K562 (cell line): ENCODE measurements around the gene PLA2G7. TPM values are rescaled to one million over a fixed set of nuclear protein-coding genes. Genes with fewer than 3 reads are reported as not detected.

Experiments
- ATAC-seq: fragments of 200-7000 bp; cut with Tn5 transposase; 3 replicates; pipeline ENCODE4 v1.9.1; 2020; ENCODE audit warnings: moderate library complexity
- BruUV-seq: library from RNA; stranded (reverse); fragments of 400-500 nt; replicated peaks from 2 replicates; lab custom pipeline; 2021; lab: Mats Ljungman, UMichigan
- CTCF ChIA-PET: fragments of 300-600 bp; formaldehyde crosslinking; extraction: SDS; loops from one replicate; lab custom pipeline; 2021; ENCODE audit warnings: low intra/inter-chr PET ratio; lab: Yijun Ruan, JAX
- POLR2A ChIA-PET: fragments of 300-600, 350-650 bp; sonication (Branson Sonifier 250); formaldehyde crosslinking; extraction: SDS; loops from one replicate; lab custom pipeline; 2021; ENCODE audit warnings: antibody characterized with exemption, inconsistent platforms; lab: Yijun Ruan, JAX
- DNase-seq, 4 experiments: peaks; one replicate each; pipeline versions ENCODE4 v3.0.0 to v3.0.0-alpha.2; 2011 to 2018; ENCODE audit warnings: low spot score in 3 of 4, mixed read lengths in 3 of 4; ENCODE audit errors: extremely low read depth in 1 of 4
- FAIRE-seq: peaks from 2 replicates; lab custom pipeline; 2011; peaks lifted over from hg19 to GRCh38; lab: Jason Lieb, UNC
- H2AFZ ChIP-seq: 2 replicates; pipeline ENCODE4 v1.6.0; 2011; ENCODE audit warnings: low read depth, low read length, control low read depth, inconsistent platforms
- H3K27ac ChIP-seq: fragments of 200-600 bp; 3 replicates; pipeline ENCODE4 v1.8.0; 2011; ENCODE audit warnings: low read depth, mild to moderate bottlenecking, control low read depth, inconsistent platforms, low read length, moderate library complexity, mixed read lengths; ENCODE audit errors: extremely low read depth
- H3K27me3 ChIP-seq, 2 experiments: fragments of 300-600 bp in 1 of 2; 2 replicates in 1 of 2; 3 replicates in 1 of 2; pipeline versions ENCODE4 v1.6.0 to v1.8.0; 2011; ENCODE audit warnings: inconsistent platforms in 2 of 2, low read length in 2 of 2, mild to moderate bottlenecking in 1 of 2, mixed read lengths in 1 of 2, moderate library complexity in 1 of 2; ENCODE audit not compliant: control insufficient read depth in 2 of 2, insufficient read depth in 2 of 2
- H3K36me3 ChIP-seq: fragments of 300-600 bp; 3 replicates; pipeline ENCODE4 v1.8.0; 2011; ENCODE audit warnings: mild to moderate bottlenecking, low read length, inconsistent platforms; ENCODE audit not compliant: control insufficient read depth, insufficient read depth
- H3K4me1 ChIP-seq, 2 experiments: fragments of 200-600 bp in 1 of 2; replicated peaks in 1 of 2; 2 replicates in 1 of 2; 3 replicates in 1 of 2; pipeline versions ENCODE4 v1.5.1 to v1.8.0; 2011; ENCODE audit warnings: inconsistent platforms in 2 of 2, low read length in 2 of 2, mild to moderate bottlenecking in 1 of 2, mixed read lengths in 1 of 2, moderate library complexity in 1 of 2; ENCODE audit not compliant: control insufficient read depth in 2 of 2, insufficient read depth in 2 of 2
- H3K4me2 ChIP-seq: 2 replicates; pipeline ENCODE4 v1.6.1; 2011; ENCODE audit warnings: low read length, control low read depth, inconsistent platforms, mixed read lengths; ENCODE audit not compliant: insufficient read depth
- H3K4me3 ChIP-seq: fragments of 200-600 bp; sonication (generic), shearing (Covaris generic); 2 replicates; pipeline ENCODE4 v1.5.1; 2016; ENCODE audit warnings: control low read depth, inconsistent platforms
- H3K79me2 ChIP-seq: fragments of 200-600 bp; 3 replicates; pipeline ENCODE4 v1.8.0; 2011; ENCODE audit warnings: low read length, inconsistent platforms; ENCODE audit not compliant: control insufficient read depth, insufficient read depth
- H3K9ac ChIP-seq, 2 experiments: 2 replicates each; pipeline versions ENCODE4 v1.6.0 to v1.6.1; 2011; ENCODE audit warnings: low read depth in 2 of 2, low read length in 2 of 2, control low read depth in 1 of 2, inconsistent platforms in 1 of 2, mild to moderate bottlenecking in 1 of 2, mixed read lengths in 1 of 2; ENCODE audit not compliant: insufficient read depth in 1 of 2
- H3K9me1 ChIP-seq: one replicate; pipeline ENCODE4 v1.6.0; 2011; ENCODE audit warnings: inconsistent platforms, mild to moderate bottlenecking, low read length, moderate library complexity; ENCODE audit not compliant: control insufficient read depth, insufficient read depth
- H3K9me3 ChIP-seq: replicated peaks from 2 replicates; pipeline ENCODE4 v1.5.1; 2011; ENCODE audit warnings: low read depth, low read length, inconsistent platforms; ENCODE audit not compliant: control insufficient read depth, insufficient read depth
- H4K20me1 ChIP-seq: replicated peaks from 2 replicates; pipeline ENCODE4 v1.6.1; 2011; ENCODE audit warnings: low read length, inconsistent platforms, mixed read lengths; ENCODE audit not compliant: control insufficient read depth, insufficient read depth
- ARNT ChIP-seq, 2 experiments: fragments of 450-650 bp; IDR thresholded peaks; 2 replicates each; pipeline ENCODE4 v1.6.1; 2016; ENCODE audit warnings: mild to moderate bottlenecking in 1 of 2
- E2F6 ChIP-seq, 2 experiments: IDR thresholded peaks; 2 replicates each; pipeline ENCODE4 v1.6.1; 2011; ENCODE audit warnings: borderline replicate concordance in 1 of 2, control low read depth in 1 of 2, low read depth in 1 of 2, low read length in 1 of 2, mild to moderate bottlenecking in 1 of 2, mixed read lengths in 1 of 2, moderate library complexity in 1 of 2; ENCODE audit not compliant: insufficient read depth in 1 of 2, insufficient read length in 1 of 2, poor library complexity in 1 of 2, severe bottlenecking in 1 of 2; ENCODE audit errors: extremely low read depth in 1 of 2
- KDM4B ChIP-seq, 2 experiments: fragments of 450-650 bp in 1 of 2; sonication (generic) in 1 of 2; IDR thresholded peaks; 2 replicates each; pipeline ENCODE4 v1.6.1; 2016 to 2017; ENCODE audit warnings: borderline replicate concordance in 2 of 2, antibody characterized with exemption in 1 of 2, low read depth in 1 of 2, mild to moderate bottlenecking in 1 of 2
- RAD21 ChIP-seq, 2 experiments: fragments of 250-450 bp in 1 of 2; fragments of 450-650 bp in 1 of 2; sonication (Bioruptor Pico) in 1 of 2; formaldehyde crosslinking in 1 of 2; IDR thresholded peaks in 1 of 2; conservative IDR thresholded peaks in 1 of 2; 2 replicates each; pipeline versions ENCODE4 v1.4.0 to v1.8.0; 2020 to 2022; ENCODE audit warnings: mild to moderate bottlenecking in 2 of 2, moderate library complexity in 1 of 2
- SMC3 ChIP-seq: conservative IDR thresholded peaks from 2 replicates; pipeline ENCODE4 v1.6.1; 2011; ENCODE audit warnings: low read depth, low read length, improper control_type of control experiment; ENCODE audit not compliant: insufficient read depth
- ZNF121 ChIP-seq: sonication (generic); formaldehyde crosslinking; conservative IDR thresholded peaks from 2 replicates; pipeline ENCODE4 v1.8.0; 2022; ENCODE audit warnings: missing genetic modification reagents
- WGBS: fragments of 100-300 bp; shearing (Covaris generic); methylation state at CpG from one replicate; pipeline ENCODE4 v1.1.6; 2016; ENCODE audit warnings: low coverage, mixed read lengths; ENCODE audit not compliant: insufficient coverage; ENCODE audit errors: missing lambda C conversion rate; 5-methylcytosine and 5-hydroxymethylcytosine counted together
- in situ Hi-C: fragments of 300-500 bp; cut with MboI; formaldehyde crosslinking; loops from 4 replicates; pipeline ENCODE4 v1.15.0; 2018; ENCODE audit warnings: inconsistent platforms, mixed read lengths
- intact Hi-C: fragments of 100-400 bp; cut with micrococcal nuclease; formaldehyde crosslinking; loops from 2 replicates; pipeline ENCODE4 v1.14.2; 2022
- polyA plus RNA-seq, 8 experiments: library from polyadenylated mRNA; depleted of rRNA in 4 of 8; stranded (reverse) in 5 of 8; unstranded in 3 of 8; fragments of >200 nt; fragmentation: Nextera tagmentation in 2 of 8; fragmentation: Illumina TruSeq in 1 of 8; extraction: Ambion mirVana in 2 of 8; extraction: Trizol in 1 of 8; gene quantifications; 2 replicates each; pipeline versions ENCODE4 v1.2.1 to v1.2.3, GENCODE V29; 2011 to 2014; ENCODE audit warnings: inconsistent platforms in 1 of 8, missing spikeins in 1 of 8
- total RNA-seq, 7 experiments: library from RNA; depleted of rRNA in 6 of 7; stranded (reverse); fragments of >200 nt in 6 of 7; fragmentation: Illumina TruSeq in 2 of 7; extraction: Trizol in 2 of 7; gene quantifications; 2 replicates each; pipeline versions ENCODE4 v1.2.1 to v1.2.3, GENCODE V29; 2011 to 2021; ENCODE audit warnings: low replicate concordance in 1 of 7
- TF ChIP-seq, protein P1 (sequence below), 3 experiments: IDR thresholded peaks in 2 of 3; conservative IDR thresholded peaks in 1 of 3; 2 replicates each; pipeline ENCODE4 v1.5.1; 2011 to 2012; ENCODE audit warnings: low read length in 3 of 3, mild to moderate bottlenecking in 3 of 3, control low read depth in 2 of 3, improper control_type of control experiment in 1 of 3, inconsistent platforms in 1 of 3, low read depth in 1 of 3, mixed read lengths in 1 of 3, moderate library complexity in 1 of 3; ENCODE audit not compliant: insufficient read depth in 2 of 3
- TF ChIP-seq, protein P2 (sequence below): IDR thresholded peaks from 2 replicates; pipeline ENCODE4 v1.6.1; 2016; ENCODE audit warnings: missing genetic modification characterization, missing compliant biosample characterization
- TF ChIP-seq, protein P3 (sequence below): IDR thresholded peaks from 2 replicates; pipeline ENCODE4 v1.6.1; 2011; ENCODE audit warnings: borderline replicate concordance, low read depth, mild to moderate bottlenecking, moderate library complexity, low read length; ENCODE audit not compliant: insufficient read depth, poor library complexity, severe bottlenecking

Gene PLA2G7
- total and polyA plus RNA-seq, 9 of the 15 experiments (the other 6 are each of a cell fraction or from before 2014, with no cell fraction given), result not detected

DNA sequence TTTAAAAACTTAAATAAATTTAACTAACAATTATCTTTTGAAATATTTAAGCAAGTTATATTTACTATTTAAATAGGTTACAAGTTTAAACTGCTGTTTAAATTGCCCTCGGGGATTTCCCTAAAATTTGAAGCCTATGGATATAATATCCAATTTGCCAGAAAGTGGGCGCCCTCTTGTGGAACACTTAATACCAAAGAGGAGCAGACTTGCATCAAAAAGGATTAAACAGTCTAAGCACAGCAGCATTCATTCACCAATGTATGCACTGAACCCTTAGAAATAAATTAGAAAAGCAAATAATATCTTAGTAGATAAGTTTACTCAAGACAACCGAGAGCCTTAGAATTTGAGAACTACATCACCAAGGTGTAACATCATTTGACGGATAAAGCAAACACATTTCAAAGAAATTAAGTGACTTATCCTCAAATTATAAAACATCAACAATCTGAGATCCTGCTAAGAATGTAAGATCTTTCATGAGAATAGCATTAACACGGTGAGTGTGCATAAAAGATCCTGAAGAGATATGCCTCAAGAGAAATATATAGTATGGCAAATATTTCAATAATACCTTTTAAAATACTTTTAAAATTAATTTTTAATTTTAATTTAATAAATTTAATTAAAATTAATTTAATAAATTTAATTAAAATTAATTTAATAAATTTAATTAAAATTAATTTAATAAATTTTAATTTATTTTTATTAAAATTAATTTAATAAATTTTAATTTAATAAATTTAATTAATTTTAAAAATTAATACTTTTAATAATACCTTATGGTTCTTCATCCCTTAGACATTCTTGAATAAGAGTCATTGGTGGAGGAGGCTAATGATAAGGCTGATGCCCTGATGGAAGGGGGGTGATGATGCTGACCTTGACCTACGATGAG is 46.6 kb upstream of the PLA2G7 start:
- Histone ChIP-seq H3K79me2 (no peaks in the 10 kb centered on the region), H3K36me3 (no peaks in the 10 kb centered on the region), H2AFZ (no peak overlapping the region), H3K27ac (no peak overlapping the region), H4K20me1 (no peaks in the 10 kb centered on the region), H3K9me3 (no peaks in the 10 kb centered on the region), H3K27me3 (no peaks in the 10 kb centered on the region), H3K4me3 (no peak overlapping the region), H3K9ac (no peak overlapping the region), H3K9me1 (no peaks in the 10 kb centered on the region), H3K4me2 (no peak overlapping the region), H3K4me1 (no peaks in the 10 kb centered on the region)
- CTCF ChIA-PET, result interaction anchor here (1.0 kb wide), 1 partner anchor 362 kb away, joined by 4 read pairs; no protein-coding TSS in a partner anchor
- in situ Hi-C loops, result no loop called here
- under 1% methylated on average over 6 of the region's 6 CpGs for WGBS
- peak; percentile 82 for ATAC-seq
- BruUV-seq, result no TSS peak
- intact Hi-C loops, result loop anchor here (2.0 to 5.0 kb wide), 2 partner anchors 363 to 849 kb away; no protein-coding TSS in a partner anchor
- peak; percentile 79 for FAIRE-seq
- POLR2A ChIA-PET, result no interaction called here
- peak; percentile 36 to 69 (median 54) for DNase-seq
- TF ChIP-seq, protein P1, sequence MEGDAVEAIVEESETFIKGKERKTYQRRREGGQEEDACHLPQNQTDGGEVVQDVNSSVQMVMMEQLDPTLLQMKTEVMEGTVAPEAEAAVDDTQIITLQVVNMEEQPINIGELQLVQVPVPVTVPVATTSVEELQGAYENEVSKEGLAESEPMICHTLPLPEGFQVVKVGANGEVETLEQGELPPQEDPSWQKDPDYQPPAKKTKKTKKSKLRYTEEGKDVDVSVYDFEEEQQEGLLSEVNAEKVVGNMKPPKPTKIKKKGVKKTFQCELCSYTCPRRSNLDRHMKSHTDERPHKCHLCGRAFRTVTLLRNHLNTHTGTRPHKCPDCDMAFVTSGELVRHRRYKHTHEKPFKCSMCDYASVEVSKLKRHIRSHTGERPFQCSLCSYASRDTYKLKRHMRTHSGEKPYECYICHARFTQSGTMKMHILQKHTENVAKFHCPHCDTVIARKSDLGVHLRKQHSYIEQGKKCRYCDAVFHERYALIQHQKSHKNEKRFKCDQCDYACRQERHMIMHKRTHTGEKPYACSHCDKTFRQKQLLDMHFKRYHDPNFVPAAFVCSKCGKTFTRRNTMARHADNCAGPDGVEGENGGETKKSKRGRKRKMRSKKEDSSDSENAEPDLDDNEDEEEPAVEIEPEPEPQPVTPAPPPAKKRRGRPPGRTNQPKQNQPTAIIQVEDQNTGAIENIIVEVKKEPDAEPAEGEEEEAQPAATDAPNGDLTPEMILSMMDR (IDR thresholded peaks at IDR 0.05 in 2 of 3, conservative IDR thresholded peaks at IDR 0.05 in 1 of 3; ENCODE audit: insufficient read depth in 2 of 3, low read depth in 1 of 3, low read length in 3 of 3), result peak; percentile 50 to 72 (median 57); a peak in 5 of 6 replicates
- TF ChIP-seq, protein P2, sequence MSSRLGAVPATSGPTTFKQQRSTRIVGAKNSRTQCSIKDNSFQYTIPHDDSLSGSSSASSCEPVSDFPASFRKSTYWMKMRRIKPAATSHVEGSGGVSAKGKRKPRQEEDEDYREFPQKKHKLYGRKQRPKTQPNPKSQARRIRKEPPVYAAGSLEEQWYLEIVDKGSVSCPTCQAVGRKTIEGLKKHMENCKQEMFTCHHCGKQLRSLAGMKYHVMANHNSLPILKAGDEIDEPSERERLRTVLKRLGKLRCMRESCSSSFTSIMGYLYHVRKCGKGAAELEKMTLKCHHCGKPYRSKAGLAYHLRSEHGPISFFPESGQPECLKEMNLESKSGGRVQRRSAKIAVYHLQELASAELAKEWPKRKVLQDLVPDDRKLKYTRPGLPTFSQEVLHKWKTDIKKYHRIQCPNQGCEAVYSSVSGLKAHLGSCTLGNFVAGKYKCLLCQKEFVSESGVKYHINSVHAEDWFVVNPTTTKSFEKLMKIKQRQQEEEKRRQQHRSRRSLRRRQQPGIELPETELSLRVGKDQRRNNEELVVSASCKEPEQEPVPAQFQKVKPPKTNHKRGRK, result no peak
- TF ChIP-seq ZNF121 (CRISPR knock-in tag) (no peak), RAD21 (CRISPR knock-in tag; conservative IDR thresholded peaks at IDR 0.05 in 1 of 2, IDR thresholded peaks at IDR 0.05 in 1 of 2) (peak; percentile 42 to 65; a peak in 3 of 4 replicates), SMC3 (0 out of 2 replicates have a peak, but pooled peaks have one; percentile 40), KDM4B (IDR thresholded peaks at IDR 0.05; ENCODE audit: borderline replicate concordance in 2 of 2, low read depth in 1 of 2) (no peak), ARNT (IDR thresholded peaks at IDR 0.05) (no peak), E2F6 (IDR thresholded peaks at IDR 0.05; ENCODE audit: borderline replicate concordance in 1 of 2, extremely low read depth in 1 of 2, insufficient read depth in 1 of 2, insufficient read length in 1 of 2, low read depth in 1 of 2, low read length in 1 of 2, poor library complexity in 1 of 2, severe bottlenecking in 1 of 2) (no peak)
- TF ChIP-seq, protein P3, sequence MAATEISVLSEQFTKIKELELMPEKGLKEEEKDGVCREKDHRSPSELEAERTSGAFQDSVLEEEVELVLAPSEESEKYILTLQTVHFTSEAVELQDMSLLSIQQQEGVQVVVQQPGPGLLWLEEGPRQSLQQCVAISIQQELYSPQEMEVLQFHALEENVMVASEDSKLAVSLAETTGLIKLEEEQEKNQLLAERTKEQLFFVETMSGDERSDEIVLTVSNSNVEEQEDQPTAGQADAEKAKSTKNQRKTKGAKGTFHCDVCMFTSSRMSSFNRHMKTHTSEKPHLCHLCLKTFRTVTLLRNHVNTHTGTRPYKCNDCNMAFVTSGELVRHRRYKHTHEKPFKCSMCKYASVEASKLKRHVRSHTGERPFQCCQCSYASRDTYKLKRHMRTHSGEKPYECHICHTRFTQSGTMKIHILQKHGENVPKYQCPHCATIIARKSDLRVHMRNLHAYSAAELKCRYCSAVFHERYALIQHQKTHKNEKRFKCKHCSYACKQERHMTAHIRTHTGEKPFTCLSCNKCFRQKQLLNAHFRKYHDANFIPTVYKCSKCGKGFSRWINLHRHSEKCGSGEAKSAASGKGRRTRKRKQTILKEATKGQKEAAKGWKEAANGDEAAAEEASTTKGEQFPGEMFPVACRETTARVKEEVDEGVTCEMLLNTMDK, result peak; percentile 82
